K562 (cell line): ENCODE measurements around the gene CRHR2. TPM values are rescaled to one million over a fixed set of nuclear protein-coding genes. Genes with fewer than 3 reads are reported as not detected.
A peak's percentile ranks its signal among the peaks of the same experiment; 100 is the strongest.

ENCODE experiments used
- BDP1 ChIP-seq: IDR thresholded peaks from 3 replicates; pipeline ENCODE4 v1.6.1; 2011; ENCODE audit not compliant: insufficient read length, insufficient read depth
- ETV1 ChIP-seq: fragments of 450-650 bp; conservative IDR thresholded peaks from 2 replicates; pipeline ENCODE4 v1.6.1; 2016; ENCODE audit warnings: missing genetic modification characterization, control low read depth, low read depth, missing compliant biosample characterization
- EWSR1 ChIP-seq: fragments of 450-650 bp; IDR thresholded peaks from 2 replicates; pipeline ENCODE4 v1.6.1; 2018; ENCODE audit warnings: borderline replicate concordance, mild to moderate bottlenecking, low read depth, moderate library complexity; ENCODE audit not compliant: partially characterized antibody
- HEY1 ChIP-seq: fragments of 250-450 bp; sonication (Bioruptor Pico); IDR thresholded peaks from 2 replicates; pipeline ENCODE4 v1.5.0; 2020; ENCODE audit warnings: mild to moderate bottlenecking, moderate library complexity, borderline replicate concordance
- IRF2 ChIP-seq: sonication (generic); formaldehyde crosslinking; IDR thresholded peaks from 2 replicates; pipeline ENCODE4 v1.8.1; 2022; ENCODE audit warnings: mild to moderate bottlenecking, missing genetic modification reagents
- KAT8 ChIP-seq: fragments of 450-650 bp; IDR thresholded peaks from 2 replicates; pipeline ENCODE4 v1.6.1; 2016; ENCODE audit warnings: low read depth, mild to moderate bottlenecking
- MITF ChIP-seq: IDR thresholded peaks from 2 replicates; pipeline ENCODE4 v1.6.1; 2014; ENCODE audit warnings: antibody characterized with exemption
- MXI1 ChIP-seq: IDR thresholded peaks from 2 replicates; pipeline ENCODE4 v1.6.1; 2011; ENCODE audit warnings: low read depth, mild to moderate bottlenecking, improper control_type of control experiment, low read length
- MYC ChIP-seq, 2 experiments: fragments of 250-450 bp in 1 of 2; sonication (Bioruptor Pico) in 1 of 2; IDR thresholded peaks; 2 replicates each; pipeline versions ENCODE4 v1.5.1 to v1.6.1; 2012 to 2021; ENCODE audit warnings: low read depth in 2 of 2, borderline replicate concordance in 1 of 2, improper control_type of control experiment in 1 of 2, low read length in 1 of 2, mild to moderate bottlenecking in 1 of 2, moderate library complexity in 1 of 2
- PATZ1 ChIP-seq: fragments of 250-450 bp; sonication (Bioruptor Pico); IDR thresholded peaks from 2 replicates; pipeline ENCODE4 v1.5.0; 2020; ENCODE audit warnings: mild to moderate bottlenecking, borderline replicate concordance
- RBBP5 ChIP-seq: fragments of 200-600 bp; sonication (generic); IDR thresholded peaks from 2 replicates; pipeline ENCODE4 v1.6.1; 2012; ENCODE audit warnings: borderline replicate concordance, mild to moderate bottlenecking, low read length, control low read depth, inconsistent platforms; ENCODE audit not compliant: insufficient read depth, poor library complexity, severe bottlenecking
- SMARCC2 ChIP-seq: fragments of 450-650 bp; IDR thresholded peaks from 2 replicates; pipeline ENCODE4 v1.6.1; 2017; ENCODE audit warnings: antibody characterized with exemption, moderate library complexity, mild to moderate bottlenecking, low read depth
- SRF ChIP-seq, 2 experiments: fragments of 250-450, 450-650 bp in 1 of 2; sonication (Bioruptor Pico) in 1 of 2; sonication (generic) in 1 of 2; formaldehyde crosslinking; IDR thresholded peaks; 2 replicates each; pipeline versions ENCODE4 v1.5.0 to v1.5.1; 2020 to 2022; ENCODE audit warnings: mild to moderate bottlenecking in 1 of 2, missing genetic modification reagents in 1 of 2
- XRCC5 ChIP-seq: fragments of 200-400 bp; formaldehyde crosslinking; IDR thresholded peaks from 2 replicates; pipeline ENCODE4 v1.6.1; 2017; ENCODE audit warnings: low read depth, mild to moderate bottlenecking, low read length
- ZNF12 ChIP-seq: sonication (generic); formaldehyde crosslinking; IDR thresholded peaks from 2 replicates; pipeline ENCODE4 v1.4.0; 2020; ENCODE audit warnings: mild to moderate bottlenecking, missing genetic modification reagents
- ZNF507 ChIP-seq: conservative IDR thresholded peaks from 2 replicates; pipeline ENCODE4 v1.6.1; 2017; ENCODE audit warnings: missing genetic modification characterization, missing compliant biosample characterization
- ZNF668 ChIP-seq: fragments of 250-450 bp; sonication (Bioruptor Pico); IDR thresholded peaks from 2 replicates; pipeline ENCODE4 v1.8.0; 2022; ENCODE audit warnings: mild to moderate bottlenecking, inconsistent platforms
- ZNF76 ChIP-seq: fragments of 250-450 bp; sonication (Bioruptor Pico); IDR thresholded peaks from 2 replicates; pipeline ENCODE4 v1.4.0; 2020; ENCODE audit warnings: mild to moderate bottlenecking, moderate library complexity, borderline replicate concordance
- polyA plus RNA-seq, 8 experiments: library from polyadenylated mRNA; depleted of rRNA in 4 of 8; stranded (reverse) in 5 of 8; unstranded in 3 of 8; fragments of >200 nt; fragmentation: Nextera tagmentation in 2 of 8; fragmentation: Illumina TruSeq in 1 of 8; extraction: Ambion mirVana in 2 of 8; extraction: Trizol in 1 of 8; gene quantifications; 2 replicates each; pipeline versions ENCODE4 v1.2.1 to v1.2.3, GENCODE V29; 2011 to 2014; ENCODE audit warnings: inconsistent platforms in 1 of 8, missing spikeins in 1 of 8
- total RNA-seq, 7 experiments: library from RNA; depleted of rRNA in 6 of 7; stranded (reverse); fragments of >200 nt in 6 of 7; fragmentation: Illumina TruSeq in 2 of 7; extraction: Trizol in 2 of 7; gene quantifications; 2 replicates each; pipeline versions ENCODE4 v1.2.1 to v1.2.3, GENCODE V29; 2011 to 2021; ENCODE audit warnings: low replicate concordance in 1 of 7
- TF ChIP-seq, protein P1 (sequence below): fragments of 250-450 bp; sonication (Bioruptor Pico); IDR thresholded peaks from 2 replicates; pipeline ENCODE4 v1.9.0; 2021; ENCODE audit warnings: mild to moderate bottlenecking, inconsistent platforms
- TF ChIP-seq, protein P2 (sequence below): fragments of 250-450 bp; sonication (Bioruptor Pico); IDR thresholded peaks from 2 replicates; pipeline ENCODE4 v1.4.0; 2020; ENCODE audit warnings: mild to moderate bottlenecking, moderate library complexity

The CRHR2 gene
- total and polyA plus RNA-seq, 9 of the 15 experiments (the other 6 are each of a cell fraction or from before 2014, with no cell fraction given), result not detected

GRCh38 chr7:30671793-30672465, 10.3 kb downstream of the CRHR2 start (continued):
- TF ChIP-seq ZNF507 (tag), result no peak
- no peak for TF ChIP-seq PATZ1 (CRISPR knock-in tag)
- TF ChIP-seq KAT8, result no peak
- peak; percentile 92 for TF ChIP-seq IRF2 (CRISPR knock-in tag)
- TF ChIP-seq MXI1, result no peak
- peak; percentile 67; the same call in 1 of the 2 replicates for TF ChIP-seq ZNF668 (CRISPR knock-in tag)
- TF ChIP-seq SRF (CRISPR knock-in tag; IDR thresholded peaks at IDR 0.05), result peak in 1 of 2 experiments; percentile 93; a peak in 2 of 4 replicates
- TF ChIP-seq EWSR1, result no peak
- TF ChIP-seq ZNF76, result 0 out of 2 replicates have a peak, but pooled peaks have one; percentile 21
- TF ChIP-seq ZNF12 (CRISPR knock-in tag), result no peak
- no peak for TF ChIP-seq ETV1 (tag)
- TF ChIP-seq, protein P1, sequence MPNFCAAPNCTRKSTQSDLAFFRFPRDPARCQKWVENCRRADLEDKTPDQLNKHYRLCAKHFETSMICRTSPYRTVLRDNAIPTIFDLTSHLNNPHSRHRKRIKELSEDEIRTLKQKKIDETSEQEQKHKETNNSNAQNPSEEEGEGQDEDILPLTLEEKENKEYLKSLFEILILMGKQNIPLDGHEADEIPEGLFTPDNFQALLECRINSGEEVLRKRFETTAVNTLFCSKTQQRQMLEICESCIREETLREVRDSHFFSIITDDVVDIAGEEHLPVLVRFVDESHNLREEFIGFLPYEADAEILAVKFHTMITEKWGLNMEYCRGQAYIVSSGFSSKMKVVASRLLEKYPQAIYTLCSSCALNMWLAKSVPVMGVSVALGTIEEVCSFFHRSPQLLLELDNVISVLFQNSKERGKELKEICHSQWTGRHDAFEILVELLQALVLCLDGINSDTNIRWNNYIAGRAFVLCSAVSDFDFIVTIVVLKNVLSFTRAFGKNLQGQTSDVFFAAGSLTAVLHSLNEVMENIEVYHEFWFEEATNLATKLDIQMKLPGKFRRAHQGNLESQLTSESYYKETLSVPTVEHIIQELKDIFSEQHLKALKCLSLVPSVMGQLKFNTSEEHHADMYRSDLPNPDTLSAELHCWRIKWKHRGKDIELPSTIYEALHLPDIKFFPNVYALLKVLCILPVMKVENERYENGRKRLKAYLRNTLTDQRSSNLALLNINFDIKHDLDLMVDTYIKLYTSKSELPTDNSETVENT (CRISPR knock-in tag), result no peak
- TF ChIP-seq HEY1 (CRISPR knock-in tag), result no peak
- no peak for TF ChIP-seq MYC (IDR thresholded peaks at IDR 0.05; ENCODE audit: low read depth, low read length)
- TF ChIP-seq MYC (CRISPR knock-in tag; IDR thresholded peaks at IDR 0.05; ENCODE audit: borderline replicate concordance, low read depth), result no peak
- TF ChIP-seq BDP1, result no peak
- TF ChIP-seq RBBP5, result no peak
- TF ChIP-seq MITF, result no peak
- TF ChIP-seq XRCC5, result peak; percentile 24; the same call in 1 of the 2 replicates
- TF ChIP-seq, protein P2, sequence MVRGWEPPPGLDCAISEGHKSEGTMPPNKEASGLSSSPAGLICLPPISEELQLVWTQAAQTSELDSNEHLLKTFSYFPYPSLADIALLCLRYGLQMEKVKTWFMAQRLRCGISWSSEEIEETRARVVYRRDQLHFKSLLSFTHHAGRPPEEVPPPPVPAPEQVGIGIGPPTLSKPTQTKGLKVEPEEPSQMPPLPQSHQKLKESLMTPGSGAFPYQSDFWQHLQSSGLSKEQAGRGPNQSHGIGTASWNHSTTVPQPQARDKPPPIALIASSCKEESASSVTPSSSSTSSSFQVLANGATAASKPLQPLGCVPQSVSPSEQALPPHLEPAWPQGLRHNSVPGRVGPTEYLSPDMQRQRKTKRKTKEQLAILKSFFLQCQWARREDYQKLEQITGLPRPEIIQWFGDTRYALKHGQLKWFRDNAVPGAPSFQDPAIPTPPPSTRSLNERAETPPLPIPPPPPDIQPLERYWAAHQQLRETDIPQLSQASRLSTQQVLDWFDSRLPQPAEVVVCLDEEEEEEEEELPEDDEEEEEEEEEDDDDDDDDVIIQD (CRISPR knock-in tag), result no peak
- TF ChIP-seq SMARCC2, result no peak
